CD4-positive, alpha-beta memory T cell (primary cell): ENCODE results near the gene AKAIN1. TPM values are rescaled to one million over a fixed set of nuclear protein-coding genes. Genes with fewer than 3 reads are reported as not detected.
A peak's percentile ranks its signal among the peaks of the same experiment; 100 is the strongest.

Source experiments
- CTCF ChIA-PET: fragments of 350-600 bp; sonication (Branson Sonifier 250); formaldehyde crosslinking; loops from one replicate; lab custom pipeline; 2021; ENCODE audit warnings: inconsistent platforms; ENCODE audit not compliant: partially characterized antibody; lab: Charles Lee
- POLR2A ChIA-PET: fragments of 350-600 bp; sonication (Branson Sonifier 250); formaldehyde crosslinking; loops from one replicate; lab custom pipeline; 2021; ENCODE audit not compliant: partially characterized antibody; lab: Charles Lee
- DNase-seq, 5 donors: peaks; one replicate each; pipeline versions ENCODE4 v3.0.0 to v3.0.0-alpha.2; 2020 to 2022; ENCODE audit warnings: mixed read lengths in 1 of 5
- H3K27ac ChIP-seq: one replicate; pipeline ENCODE4 v1.7.0; 2013; ENCODE audit warnings: low read depth, low read length
- H3K27me3 ChIP-seq: 2 replicates; pipeline ENCODE4 v1.7.0; 2013; ENCODE audit warnings: mild to moderate bottlenecking, low read length, moderate library complexity; ENCODE audit not compliant: insufficient read depth
- H3K36me3 ChIP-seq: 2 replicates; pipeline ENCODE4 v1.7.0; 2013; ENCODE audit warnings: mild to moderate bottlenecking, low read length, moderate library complexity; ENCODE audit not compliant: insufficient read depth
- H3K4me1 ChIP-seq: 2 replicates; pipeline ENCODE4 v1.7.0; 2013; ENCODE audit warnings: mild to moderate bottlenecking, low read length, moderate library complexity; ENCODE audit not compliant: insufficient read depth
- H3K4me3 ChIP-seq, 2 donors: one replicate each; pipeline ENCODE4 v1.7.0; 2013; ENCODE audit warnings: low read length in 2 of 2, mild to moderate bottlenecking in 1 of 2
- H3K9me3 ChIP-seq, 2 donors: one replicate each; pipeline ENCODE4 v1.7.0; 2013; ENCODE audit warnings: low read length in 2 of 2, control low read depth in 1 of 2; ENCODE audit not compliant: control insufficient read depth in 1 of 2
- H3K27ac Mint-ChIP-seq, 7 donors: one replicate each; pipeline ENCODE4 v1.8.0; 2020 to 2021; ENCODE audit warnings: mixed read lengths in 7 of 7, mild to moderate bottlenecking in 6 of 7, inconsistent platforms in 3 of 7, moderate library complexity in 3 of 7
- H3K27me3 Mint-ChIP-seq, 2 donors: one replicate each; pipeline ENCODE4 v1.8.0; 2020 to 2021; ENCODE audit warnings: mixed read lengths in 2 of 2
- H3K36me3 Mint-ChIP-seq, 2 donors: one replicate each; pipeline ENCODE4 v1.8.0; 2020 to 2021; ENCODE audit warnings: mixed read lengths in 2 of 2, inconsistent platforms in 1 of 2, mild to moderate bottlenecking in 1 of 2
- H3K4me1 Mint-ChIP-seq, 4 donors: one replicate each; pipeline ENCODE4 v1.8.0; 2020 to 2021; ENCODE audit warnings: mixed read lengths in 4 of 4, mild to moderate bottlenecking in 1 of 4
- H3K4me3 Mint-ChIP-seq, 8 donors: one replicate each; pipeline ENCODE4 v1.8.0; 2020 to 2021; ENCODE audit warnings: mixed read lengths in 8 of 8, mild to moderate bottlenecking in 7 of 8, moderate library complexity in 6 of 8, inconsistent platforms in 3 of 8
- H3K9me3 Mint-ChIP-seq, 8 donors: one replicate each; pipeline ENCODE4 v1.8.0; 2020 to 2021; ENCODE audit warnings: mixed read lengths in 8 of 8, mild to moderate bottlenecking in 5 of 8, inconsistent platforms in 3 of 8, moderate library complexity in 1 of 8
- intact Hi-C: fragments of 100-400 bp; cut with micrococcal nuclease; formaldehyde crosslinking; loops from one replicate; pipeline ENCODE4 v1.15.1; 2023
- polyA plus RNA-seq, 2 donors: library from polyadenylated mRNA; unstranded; fragments of 300-500 nt; fragmentation: Illumina TruSeq; gene quantifications; one replicate each; pipeline ENCODE4 v1.2.3, GENCODE V29; 2021
- total RNA-seq, 2 experiments: library from RNA; stranded (reverse); gene quantifications; one replicate each; pipeline ENCODE4 v1.2.3, GENCODE V29; 2021

AKAIN1 gene
- total and polyA plus RNA-seq, 4 experiments from 2014 or later: not detected

DNA sequence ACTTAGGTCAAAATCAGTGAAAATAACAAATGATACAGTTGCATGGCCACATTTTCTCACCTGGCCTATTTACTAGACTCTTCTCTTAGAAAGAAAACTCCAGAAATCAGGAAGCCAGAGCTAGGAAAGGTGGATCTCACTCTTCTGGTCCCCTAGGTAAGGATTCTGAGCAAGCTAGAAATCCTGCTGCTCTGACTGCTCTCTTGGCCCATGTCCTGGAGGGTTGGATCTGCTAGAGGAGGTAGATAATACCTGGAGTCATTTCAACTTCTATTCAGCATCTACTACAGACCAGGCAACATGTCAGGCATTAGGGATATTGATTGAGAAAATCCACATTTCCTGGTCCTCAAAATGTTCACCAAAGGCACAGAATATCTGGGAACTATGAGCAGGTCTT, 34.9 kb downstream of the AKAIN1 start:
- Mint-ChIP-seq H3K27me3 (peaks cover 0 to 1% of the 10 kb centered on the region in 2 donors), H3K27ac (no peak overlapping the region), H3K4me1 (peaks cover 15 to 24% (median 18%) of the 10 kb centered on the region in 4 donors), H3K4me3 (no peak overlapping the region), H3K36me3 (no peaks in the 10 kb centered on the region), H3K9me3 (peaks cover 0 to 2% (median 0%) of the 10 kb centered on the region in 8 donors)
- Histone ChIP-seq H3K4me1 (peaks cover 2% of the 10 kb centered on the region), H3K4me3 (no peak overlapping the region), H3K36me3 (no peaks in the 10 kb centered on the region), H3K27me3 (no peaks in the 10 kb centered on the region), H3K9me3 (no peaks in the 10 kb centered on the region), H3K27ac (no peak overlapping the region)
- ChIA-PET POLR2A (no interaction called here), CTCF (no interaction called here)
- intact Hi-C loops: no loop called here
- DNase-seq: no peak

DNA sequence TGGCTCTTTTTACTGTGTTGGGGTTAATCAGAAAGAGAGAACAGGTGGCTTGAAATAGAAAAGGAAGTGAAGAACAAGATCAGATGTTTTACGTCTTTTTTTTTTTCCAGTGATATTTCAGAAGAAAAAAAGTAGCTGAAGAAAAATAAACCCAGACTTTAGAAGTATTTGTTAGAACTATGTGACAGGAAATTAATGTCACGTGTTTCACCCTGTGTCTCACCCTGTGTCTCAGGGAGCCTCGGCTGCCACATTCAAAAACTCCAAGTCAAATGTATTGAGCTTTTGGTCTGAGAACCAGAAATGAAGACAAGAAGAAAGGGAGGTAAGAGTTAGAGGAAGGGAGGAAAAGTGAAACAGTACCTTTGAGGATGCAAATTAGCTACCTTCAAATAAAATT, 38.0 kb downstream of the AKAIN1 start:
- Histone ChIP-seq H3K9me3 (no peaks in the 10 kb centered on the region), H3K4me3 (no peak overlapping the region), H3K4me1 (no peaks in the 10 kb centered on the region), H3K27ac (no peak overlapping the region), H3K36me3 (no peaks in the 10 kb centered on the region), H3K27me3 (no peaks in the 10 kb centered on the region)
- Mint-ChIP-seq H3K9me3 (no peaks in the 10 kb centered on the region), H3K27ac (peak overlapping the region in 6 of 7 donors; percentile 48 to 90 (median 80)), H3K36me3 (no peaks in the 10 kb centered on the region), H3K4me3 (peak overlapping the region in 7 of 8 donors; percentile 29 to 82 (median 66)), H3K27me3 (no peaks in the 10 kb centered on the region), H3K4me1 (peaks cover 15 to 21% (median 17%) of the 10 kb centered on the region in 4 donors)
- intact Hi-C loops: loop anchor here (5.0 kb wide), 1 partner anchor 78 kb away; no protein-coding TSS in a partner anchor
- CTCF ChIA-PET: no interaction called here
- POLR2A ChIA-PET: interaction anchor here (1.2 to 1.4 kb wide), 2 partner anchors 78 to 136 kb away, joined by 3 read pairs; no protein-coding TSS in a partner anchor
- peak in 4 of 5 donors; percentile 11 to 17 (median 12) for DNase-seq

DNA sequence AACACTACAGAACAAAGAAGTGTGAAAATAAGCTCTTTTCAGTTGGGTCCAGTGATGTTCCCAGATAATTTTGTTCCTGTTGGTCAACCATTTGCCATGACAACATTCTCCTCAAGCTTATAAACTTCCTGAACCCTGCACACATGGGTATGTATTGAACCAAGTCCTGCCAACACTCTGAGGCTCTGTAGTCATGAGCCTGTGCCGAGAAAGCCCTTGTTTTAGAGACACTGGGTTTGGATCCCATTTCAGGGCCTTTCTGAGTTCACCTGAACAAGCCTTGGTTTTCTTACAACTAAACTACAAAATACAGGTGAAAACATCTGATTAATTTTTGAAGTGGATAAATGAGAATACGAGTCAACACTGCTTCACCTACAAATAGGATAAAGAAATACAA, 38.5 kb downstream of the AKAIN1 start:
- Mint-ChIP-seq H3K9me3 (no peaks in the 10 kb centered on the region), H3K27me3 (no peaks in the 10 kb centered on the region), H3K27ac (peak overlapping the region in 4 of 7 donors; percentile 48 to 71 (median 54)), H3K4me3 (peak overlapping the region in 1 of 8 donors; percentile 74), H3K36me3 (no peaks in the 10 kb centered on the region), H3K4me1 (peaks cover 15 to 21% (median 17%) of the 10 kb centered on the region in 4 donors)
- Histone ChIP-seq H3K9me3 (no peaks in the 10 kb centered on the region), H3K27me3 (no peaks in the 10 kb centered on the region), H3K36me3 (no peaks in the 10 kb centered on the region), H3K4me1 (no peaks in the 10 kb centered on the region), H3K27ac (no peak overlapping the region), H3K4me3 (no peak overlapping the region)
- CTCF ChIA-PET: no interaction called here
- intact Hi-C loops: loop anchor here (5.0 kb wide), 1 partner anchor 79 kb away; no protein-coding TSS in a partner anchor
- DNase-seq: no peak
- POLR2A ChIA-PET: interaction anchor here (1.2 kb wide), 1 partner anchor 136 kb away, joined by 3 read pairs; no protein-coding TSS in a partner anchor

GRCh38 chr18:5158172-5158571, 38.9 kb downstream of the AKAIN1 start:
- no peak overlapping the region for H3K27ac ChIP-seq
- no peaks in the 10 kb centered on the region for H3K36me3 ChIP-seq
- H3K4me3 Mint-ChIP-seq: no peak overlapping the region
- H3K4me1 Mint-ChIP-seq: peaks cover 15 to 21% (median 17%) of the 10 kb centered on the region in 4 donors
- H3K36me3 Mint-ChIP-seq: no peaks in the 10 kb centered on the region
- H3K9me3 ChIP-seq: no peaks in the 10 kb centered on the region
- no peaks in the 10 kb centered on the region for H3K4me1 ChIP-seq
- H3K4me3 ChIP-seq: no peak overlapping the region
- intact Hi-C loops: loop anchor here (5.0 kb wide), 1 partner anchor 79 kb away; no protein-coding TSS in a partner anchor
- H3K27me3 Mint-ChIP-seq: no peaks in the 10 kb centered on the region
- peak overlapping the region in 2 of 7 donors; percentile 39 to 51 for H3K27ac Mint-ChIP-seq
- no peaks in the 10 kb centered on the region for H3K27me3 ChIP-seq
- CTCF ChIA-PET: no interaction called here
- DNase-seq: no peak
- H3K9me3 Mint-ChIP-seq: no peaks in the 10 kb centered on the region
- POLR2A ChIA-PET: no interaction called here

- Histone ChIP-seq H3K27ac (no peak overlapping the region), H3K9me3 (no peaks in the 10 kb centered on the region), H3K4me1 (no peaks in the 10 kb centered on the region), H3K4me3 (no peak overlapping the region), H3K27me3 (no peaks in the 10 kb centered on the region), H3K36me3 (no peaks in the 10 kb centered on the region)
- H3K9me3 Mint-ChIP-seq: no peaks in the 10 kb centered on the region
- no peak for DNase-seq
- peaks cover 0 to 3% of the 10 kb centered on the region in 2 donors for H3K27me3 Mint-ChIP-seq
- no peak overlapping the region for H3K27ac Mint-ChIP-seq
- H3K36me3 Mint-ChIP-seq: no peaks in the 10 kb centered on the region
- CTCF ChIA-PET: no interaction called here
- POLR2A ChIA-PET: no interaction called here
- intact Hi-C loops: loop anchor here (5.0 kb wide), 1 partner anchor 81 kb away; no protein-coding TSS in a partner anchor
- H3K4me1 Mint-ChIP-seq: peaks cover 15 to 21% (median 17%) of the 10 kb centered on the region in 4 donors
- H3K4me3 Mint-ChIP-seq: no peak overlapping the region
These were observed 41.2 kb downstream of the AKAIN1 start for GRCh38 chr18:5155907-5156287.

- Histone ChIP-seq H3K27me3 (no peaks in the 10 kb centered on the region), H3K36me3 (no peaks in the 10 kb centered on the region), H3K4me1 (no peaks in the 10 kb centered on the region), H3K27ac (no peak overlapping the region), H3K4me3 (no peak overlapping the region), H3K9me3 (no peaks in the 10 kb centered on the region)
- peaks cover 2 to 6% of the 10 kb centered on the region in 2 donors for H3K27me3 Mint-ChIP-seq
- no peaks in the 10 kb centered on the region for H3K9me3 Mint-ChIP-seq
- no peak overlapping the region for H3K4me3 Mint-ChIP-seq
- POLR2A ChIA-PET: no interaction called here
- DNase-seq: no peak
- CTCF ChIA-PET: no interaction called here
- intact Hi-C loops: loop anchor here (5.0 kb wide), 1 partner anchor 82 kb away; no protein-coding TSS in a partner anchor
- no peak overlapping the region for H3K27ac Mint-ChIP-seq
- no peaks in the 10 kb centered on the region for H3K36me3 Mint-ChIP-seq
- H3K4me1 Mint-ChIP-seq: peaks cover 15 to 21% (median 17%) of the 10 kb centered on the region in 4 donors
These were observed 41.7 kb downstream of the AKAIN1 start for GRCh38 chr18:5155218-5155906.

DNA sequence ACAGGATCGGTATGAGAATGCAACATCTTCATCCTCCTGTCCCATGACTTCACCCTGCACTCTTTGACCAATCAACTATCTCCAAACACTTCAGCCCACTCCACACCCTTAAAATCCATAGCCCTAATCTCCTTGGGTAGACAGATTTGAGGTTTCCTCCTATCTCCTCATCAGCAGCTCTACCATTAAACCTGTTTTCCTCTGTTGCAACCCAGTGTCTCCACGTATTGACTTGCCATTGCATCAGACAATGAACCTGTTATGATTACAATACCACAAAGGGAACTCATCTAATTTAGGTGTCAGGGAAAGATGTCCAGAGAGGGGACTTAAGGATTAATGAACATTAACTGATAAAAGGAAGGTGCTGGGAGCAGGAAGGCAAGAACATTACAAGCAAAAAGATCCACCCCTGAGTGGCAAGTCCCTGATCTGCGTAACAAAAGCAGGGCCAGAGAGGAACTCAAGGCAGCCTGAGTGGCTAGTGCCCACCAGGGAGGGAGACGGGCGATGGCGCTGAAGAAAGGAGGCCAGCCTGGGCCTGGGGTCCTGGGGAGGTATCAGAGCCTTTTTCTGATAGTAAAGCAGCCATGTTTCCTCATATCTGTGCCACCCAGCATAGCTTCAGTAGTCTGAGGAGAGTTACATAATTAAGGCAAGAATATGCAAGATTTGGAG, 44.6 kb downstream of the AKAIN1 start:
- Histone ChIP-seq H3K27me3 (no peaks in the 10 kb centered on the region), H3K4me1 (no peaks in the 10 kb centered on the region), H3K27ac (no peak overlapping the region), H3K9me3 (no peaks in the 10 kb centered on the region), H3K36me3 (no peaks in the 10 kb centered on the region), H3K4me3 (no peak overlapping the region)
- Mint-ChIP-seq H3K27me3 (peaks cover 2 to 7% of the 10 kb centered on the region in 2 donors), H3K36me3 (no peaks in the 10 kb centered on the region), H3K27ac (no peak overlapping the region), H3K4me3 (no peak overlapping the region), H3K9me3 (peaks cover 0 to 1% (median 0%) of the 10 kb centered on the region in 8 donors), H3K4me1 (no peaks in the 10 kb centered on the region)
- ChIA-PET CTCF (no interaction called here), POLR2A (no interaction called here)
- no peak for DNase-seq
- intact Hi-C loops: no loop called here
